Lung (tissue), 12 donors: ENCODE data around the gene HRK. TPM values are rescaled to one million over a fixed set of nuclear protein-coding genes. Genes with fewer than 3 reads are reported as not detected.

Experiments used
- ATAC-seq: fragments of 200-7000 bp; cut with Tn5 transposase; one replicate; pipeline ENCODE4 v1.9.1; 2020; ENCODE audit warnings: moderate number of reproducible peaks; ENCODE audit not compliant: insufficient read depth, low FRiP score
- DNase-seq, 3 donors: peaks; one replicate each; pipeline ENCODE4 v3.0.0-alpha.2; 2013 to 2017
- H3K27ac ChIP-seq, 2 donors: one replicate each; pipeline ENCODE4 v1.5.1; 2013; ENCODE audit warnings: mild to moderate bottlenecking in 2 of 2, moderate library complexity in 2 of 2, control low read depth in 1 of 2, inconsistent platforms in 1 of 2, low read depth in 1 of 2, low read length in 1 of 2
- H3K27me3 ChIP-seq, 3 donors: one replicate each; pipeline ENCODE4 v1.5.1; 2013; ENCODE audit warnings: low read length in 2 of 3; ENCODE audit not compliant: control insufficient read depth in 3 of 3, insufficient read depth in 3 of 3
- H3K36me3 ChIP-seq, 4 donors: one replicate each; pipeline ENCODE4 v1.5.1; 2013; ENCODE audit warnings: low read length in 4 of 4, mild to moderate bottlenecking in 1 of 4, moderate library complexity in 1 of 4; ENCODE audit not compliant: control insufficient read depth in 4 of 4, insufficient read depth in 4 of 4
- H3K4me1 ChIP-seq, 5 donors: one replicate each; pipeline ENCODE4 v1.5.1; 2013; ENCODE audit warnings: low read length in 5 of 5, mild to moderate bottlenecking in 2 of 5, moderate library complexity in 1 of 5; ENCODE audit not compliant: control insufficient read depth in 5 of 5, insufficient read depth in 5 of 5
- H3K4me3 ChIP-seq: one replicate; pipeline ENCODE4 v1.5.1; 2013; ENCODE audit warnings: mild to moderate bottlenecking, control low read depth, moderate library complexity
- H3K9ac ChIP-seq, 2 donors: one replicate each; pipeline ENCODE4 v1.5.1; 2013; ENCODE audit warnings: low read length in 2 of 2, control low read depth in 1 of 2; ENCODE audit not compliant: insufficient read depth in 1 of 2
- H3K9me3 ChIP-seq, 4 donors: one replicate each; pipeline ENCODE4 v1.5.1; 2013; ENCODE audit warnings: low read length in 3 of 4, mild to moderate bottlenecking in 1 of 4, moderate library complexity in 1 of 4; ENCODE audit not compliant: control insufficient read depth in 4 of 4, insufficient read depth in 3 of 4
- CTCF ChIP-seq: IDR thresholded peaks from 2 replicates; pipeline ENCODE4 v1.5.1; 2012; ENCODE audit warnings: mild to moderate bottlenecking; ENCODE audit errors: control extremely low read depth, extremely low read depth
- WGBS, 2 donors: extraction: QIAGEN DNeasy Blood & Tissue Kit; methylation state at CpG; one replicate each; pipeline ENCODE4 v1.1.7; 2013; 5-methylcytosine and 5-hydroxymethylcytosine counted together
- polyA plus RNA-seq, 2 donors: library from polyadenylated mRNA; stranded (reverse); fragments of 200-250 nt; gene quantifications; one replicate each; pipeline ENCODE4 v1.2.1, GENCODE V29; 2013
- total RNA-seq, 2 donors: library from RNA; depleted of rRNA in 1 of 2; stranded (reverse); fragments of >200 nt in 1 of 2; gene quantifications; one replicate each; pipeline ENCODE4 v1.2.1, GENCODE V29; 2014 to 2021
- donor health status: control.
- donor health status: control.
- donor health status: Bipolar disorder and iron deficiency.
- donor health status: healthy.
- donor health status: DM: yes; HTN: yes; CAD: no.

HRK gene
- total and polyA plus RNA-seq, 4 donors = 0.05 to 1.5 (median 0.23) TPM

GRCh38 chr12:116856729-116857128 is 24.5 kb downstream of the HRK start:
- Histone ChIP-seq H3K36me3 (no peaks in the 10 kb centered on the region), H3K27ac (no peak overlapping the region), H3K4me3 (no peak overlapping the region), H3K9me3 (no peaks in the 10 kb centered on the region), H3K27me3 (peaks cover 0 to 7% (median 0%) of the 10 kb centered on the region in 3 donors), H3K9ac (no peak overlapping the region), H3K4me1 (no peaks in the 10 kb centered on the region)
- DNase-seq (no peak), ATAC-seq (no peak)
- no peak for TF ChIP-seq CTCF
- WGBS, 2 donors = 88 to 89% methylated on average over 11 of the region's 11 CpGs

- H3K9me3 ChIP-seq = no peaks in the 10 kb centered on the region
- no peak for DNase-seq
- 82 to 85% methylated on average over 16 of the region's 16 CpGs for WGBS, 2 donors
- TF ChIP-seq CTCF = no peak
- ATAC-seq = no peak
- H3K27me3 ChIP-seq = peaks cover 0 to 4% (median 0%) of the 10 kb centered on the region in 3 donors
- H3K36me3 ChIP-seq = no peaks in the 10 kb centered on the region
- H3K27ac ChIP-seq = no peak overlapping the region
- H3K4me1 ChIP-seq = no peaks in the 10 kb centered on the region
- H3K9ac ChIP-seq = no peak overlapping the region
- no peak overlapping the region for H3K4me3 ChIP-seq
Measured at GRCh38 chr12:116855744-116856470, 25.3 kb downstream of the HRK start.

GRCh38 chr12:116853507-116853906 is 27.7 kb downstream of the HRK start:
- no peak for DNase-seq
- 79 to 89% methylated on average over 5 of the region's 5 CpGs for WGBS, 2 donors
- H3K27me3 ChIP-seq = no peaks in the 10 kb centered on the region
- no peaks in the 10 kb centered on the region for H3K9me3 ChIP-seq
- no peaks in the 10 kb centered on the region for H3K4me1 ChIP-seq
- no peak overlapping the region for H3K4me3 ChIP-seq
- TF ChIP-seq CTCF = no peak
- no peak overlapping the region for H3K9ac ChIP-seq
- no peak overlapping the region for H3K27ac ChIP-seq
- no peak for ATAC-seq
- no peaks in the 10 kb centered on the region for H3K36me3 ChIP-seq

GRCh38 chr12:116852303-116852702 is 28.9 kb downstream of the HRK start:
- Histone ChIP-seq H3K36me3 (no peaks in the 10 kb centered on the region), H3K4me3 (no peak overlapping the region), H3K27me3 (no peaks in the 10 kb centered on the region), H3K9me3 (no peaks in the 10 kb centered on the region), H3K4me1 (no peaks in the 10 kb centered on the region), H3K9ac (no peak overlapping the region), H3K27ac (no peak overlapping the region)
- 89 to 93% methylated on average over 6 of the region's 6 CpGs for WGBS, 2 donors
- no peak for TF ChIP-seq CTCF
- DNase-seq = no peak
- ATAC-seq = no peak
